Stimulated activated CD8-positive, alpha-beta memory T cell treated with anti-CD3 and anti-CD28 coated beads, Interleukin-12 subunit alpha, Interleukin-12 subunit beta, amount 100 ng/mL, for 24 hours (primary cell): Measurements from ENCODE around the gene FAM13B.
"Not testable (repeated sequence)": the region's sequence is repeated elsewhere in the genome, so short reads cannot be mapped to it uniquely, and the experiment has no call there.

ENCODE experiments used
- DNase-seq: peaks from one replicate; pipeline ENCODE4 v3.0.0-alpha.2; 2020; ENCODE audit errors: extremely low read depth

FAM13B gene

DNA sequence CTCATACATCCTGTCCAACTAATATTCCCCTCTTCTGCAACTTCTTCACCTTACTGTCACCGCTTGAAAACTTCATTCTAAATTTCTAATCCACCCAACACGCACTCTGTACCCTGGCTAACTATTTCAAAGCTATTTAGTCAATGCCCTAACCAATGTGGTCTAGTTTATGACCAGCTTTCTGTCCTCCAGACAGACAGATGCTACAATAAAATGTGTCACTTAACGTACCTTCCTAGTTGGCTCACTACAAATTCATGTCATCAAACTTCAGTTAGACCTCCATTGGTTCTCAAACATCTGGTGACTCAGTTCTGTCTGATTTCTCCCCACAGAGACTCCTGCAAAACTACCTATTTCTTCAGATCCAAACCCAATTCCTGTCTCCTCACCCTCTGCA is 57.7 kb downstream of the FAM13B start:
- DNase-seq, result no peak

DNA sequence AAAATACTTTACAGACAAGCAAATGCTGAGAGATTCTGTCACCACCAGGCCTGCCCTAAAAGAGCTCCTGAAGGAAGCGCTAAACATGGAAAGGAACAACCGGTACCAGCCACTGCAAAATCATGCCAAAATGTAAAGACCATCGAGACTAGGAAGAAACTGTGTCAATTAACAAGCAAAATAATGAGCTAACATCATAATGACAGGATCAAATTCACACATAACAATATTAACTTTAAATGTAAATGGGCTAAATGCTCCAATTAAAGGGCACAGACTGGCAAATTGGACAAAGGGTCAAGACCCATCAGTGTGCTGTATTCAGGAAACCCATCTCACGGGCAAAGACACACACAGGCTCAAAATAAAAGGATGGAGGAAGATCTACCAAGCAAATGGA is 62.5 kb downstream of the FAM13B start:
- DNase-seq, result not testable (repeated sequence)

DNA sequence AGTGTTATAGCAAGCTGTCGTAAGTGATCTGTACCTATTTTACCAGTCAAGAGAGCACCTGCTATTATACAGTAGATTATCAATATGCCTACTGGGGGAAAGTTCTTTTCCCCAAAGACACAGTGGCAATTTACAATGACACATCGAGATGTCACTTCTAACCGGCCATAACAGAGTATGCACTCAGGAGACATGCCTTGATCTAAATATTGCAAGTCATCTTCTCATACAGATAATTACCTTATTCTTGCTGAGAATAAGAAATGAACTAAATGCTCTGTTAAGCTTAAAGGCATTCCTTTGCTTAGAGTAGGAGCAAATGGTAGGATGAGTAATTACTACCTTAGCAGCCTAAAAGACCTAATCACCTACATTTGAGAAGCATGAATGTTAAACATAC is 72.1 kb downstream of the FAM13B start:
- DNase-seq, result no peak

DNA sequence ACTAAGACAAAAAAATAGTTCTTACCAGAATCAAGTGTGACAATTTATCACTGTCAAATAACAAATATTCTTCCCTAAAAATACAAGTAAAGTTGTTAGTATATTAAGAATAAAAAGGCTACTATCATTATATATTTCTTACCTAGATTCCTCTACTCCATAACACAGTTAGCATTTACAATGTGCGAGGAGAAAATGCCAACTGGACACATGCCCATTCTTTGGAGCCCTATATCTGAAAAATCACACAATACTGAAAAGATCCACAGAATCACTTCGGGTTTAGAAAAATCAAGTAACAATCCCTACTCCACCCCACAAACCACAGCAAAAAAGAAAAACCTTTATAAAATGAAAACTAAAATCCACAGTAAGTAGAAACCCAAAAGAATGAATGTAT is 72.7 kb downstream of the FAM13B start:
- DNase-seq, result no peak

DNA sequence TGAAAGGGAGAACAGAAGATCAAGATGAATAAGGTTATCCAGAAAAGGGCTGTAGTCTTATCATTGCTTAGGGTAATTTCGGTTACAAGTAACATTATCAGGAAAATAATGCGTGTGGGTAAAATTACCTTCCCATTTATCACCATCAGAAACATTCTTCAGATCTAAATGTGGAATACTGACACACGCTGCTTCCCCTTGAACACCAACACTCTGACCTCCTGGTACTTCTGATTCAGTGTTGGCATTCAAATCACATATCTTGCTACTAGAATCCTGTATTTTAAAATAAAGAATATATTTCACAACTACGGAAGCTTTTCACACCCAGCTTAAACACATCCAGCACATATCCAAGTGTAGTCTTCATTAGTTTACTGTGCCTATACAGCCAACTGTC is 73.4 kb downstream of the FAM13B start:
- no peak for DNase-seq

DNA sequence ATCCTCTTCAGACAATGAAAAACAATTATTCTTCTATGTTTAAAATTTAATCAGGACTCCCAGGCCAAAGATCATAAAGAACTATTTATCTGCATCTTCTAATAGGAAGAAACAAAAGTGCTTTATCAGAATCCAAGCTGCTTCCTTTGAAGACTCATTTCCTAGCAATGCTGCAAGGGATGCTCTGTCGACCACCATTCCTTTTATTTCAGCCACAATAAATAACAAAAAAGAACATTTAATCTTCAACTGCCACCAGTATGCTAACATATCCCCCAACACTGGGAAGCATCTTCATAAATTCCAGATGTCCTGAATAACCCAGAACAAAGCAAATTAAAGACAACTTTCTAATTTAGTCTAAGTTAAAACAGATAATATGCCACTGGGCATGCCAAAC is 74.9 kb downstream of the FAM13B start:
- DNase-seq, result no peak

DNA sequence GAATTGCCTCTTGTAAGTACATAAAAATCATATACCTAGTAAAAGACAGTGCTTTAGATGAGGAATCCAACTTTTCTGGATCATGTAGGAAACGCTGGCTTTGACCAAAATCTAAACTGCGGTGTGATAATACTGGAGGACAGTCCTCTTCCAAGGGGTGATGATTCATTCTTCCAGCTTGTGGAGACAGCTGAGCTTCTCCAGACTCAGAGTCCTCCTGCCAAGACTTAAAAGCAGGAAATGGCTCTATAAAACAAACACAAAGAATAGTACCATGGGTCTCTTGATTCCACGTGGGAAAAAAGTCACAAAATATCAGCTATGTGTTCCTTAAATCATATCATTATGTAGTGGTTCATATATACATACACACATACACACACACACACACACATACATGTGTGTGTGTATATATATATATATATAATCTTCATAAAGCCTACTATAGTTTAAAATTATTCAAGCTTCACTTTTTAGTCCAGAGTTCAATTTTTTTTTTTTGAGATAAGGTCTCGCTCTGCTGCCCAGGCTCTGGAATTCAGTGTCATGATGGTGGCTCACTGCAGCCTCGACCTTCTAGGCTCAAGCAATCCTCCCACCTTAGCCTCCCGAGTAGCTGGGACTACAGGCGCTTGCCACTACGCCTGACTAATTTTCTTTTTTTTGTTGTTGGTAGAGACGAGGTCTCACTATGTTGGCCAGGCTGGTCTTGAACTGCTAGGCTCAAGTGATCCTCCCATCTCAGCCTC is 78.6 kb downstream of the FAM13B start:
- DNase-seq, result no peak

DNA sequence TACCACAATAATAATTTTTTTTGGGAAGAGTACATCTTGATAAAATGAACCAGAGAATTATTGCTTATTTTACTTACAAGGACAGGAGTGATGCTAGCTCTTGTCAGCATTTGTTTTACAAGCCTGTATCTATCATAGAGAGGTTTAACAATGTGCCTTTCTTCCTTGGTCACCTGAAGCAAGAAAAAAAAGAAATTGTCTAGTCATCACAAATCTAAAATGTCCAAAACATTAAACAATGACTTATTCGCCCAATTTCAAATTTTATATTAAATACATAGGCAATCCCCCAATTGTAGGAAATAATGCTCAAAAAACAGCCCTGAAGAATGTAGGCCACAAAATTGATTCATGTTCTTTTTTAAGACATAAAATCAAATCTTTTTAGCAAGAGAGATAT is 87.1 kb downstream of the FAM13B start:
- DNase-seq, result no peak

DNA sequence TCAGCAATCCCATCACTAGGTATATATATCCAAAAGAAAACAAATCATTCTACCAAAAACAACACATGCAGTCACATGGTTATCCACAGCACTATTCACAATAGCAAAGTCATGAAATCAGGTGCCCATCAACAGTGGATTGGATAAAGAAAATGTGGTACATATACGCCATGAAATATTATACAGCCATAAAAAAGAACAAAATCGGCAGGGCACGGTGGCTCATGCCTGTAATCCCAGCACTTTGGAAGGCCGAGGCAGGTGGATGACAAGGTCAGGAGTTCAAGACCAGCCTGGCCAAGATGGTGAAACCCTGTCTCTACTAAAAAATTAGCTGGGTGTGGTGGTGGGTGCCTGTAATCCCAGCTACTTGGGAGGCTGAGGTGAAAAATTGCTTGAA is 88.6 kb downstream of the FAM13B start:
- not testable (repeated sequence) for DNase-seq

DNA sequence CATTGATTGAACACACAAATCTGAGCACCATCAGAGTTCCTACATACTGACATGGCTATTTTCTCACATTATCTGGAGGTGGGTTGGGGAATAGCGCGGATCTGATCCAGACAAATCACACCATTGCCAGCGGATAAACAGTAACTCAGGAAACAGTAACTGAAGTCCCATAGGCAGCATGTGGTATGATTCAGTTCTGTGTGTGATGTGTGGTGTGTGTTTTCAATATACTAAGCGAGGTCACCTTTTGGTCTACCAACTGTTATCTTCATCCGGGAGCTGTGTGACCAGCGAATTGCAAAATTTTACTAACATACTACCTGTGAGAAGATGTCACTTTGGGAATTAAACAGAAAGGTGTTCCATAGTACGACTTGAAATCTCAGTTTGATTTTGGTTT is 93.5 kb downstream of the FAM13B start:
- DNase-seq, result no peak

DNA sequence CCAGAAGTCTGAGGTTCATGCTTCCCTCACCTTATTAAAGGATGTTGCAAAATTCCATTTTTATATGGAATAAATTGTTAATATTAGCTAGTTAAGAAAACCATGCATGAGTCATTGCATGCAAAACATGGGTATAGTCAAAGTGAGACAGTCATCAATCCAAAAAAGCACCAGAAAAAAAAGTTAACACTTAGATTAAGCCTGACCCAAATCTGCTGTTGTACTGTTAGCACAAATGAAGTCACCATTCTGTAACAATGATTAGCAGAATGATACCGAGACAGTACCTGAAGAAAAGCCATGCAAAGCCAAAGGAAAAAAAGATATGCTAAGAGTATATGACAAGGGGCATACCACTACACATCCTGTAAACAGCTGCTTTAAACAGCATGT is 94.1 kb downstream of the FAM13B start:
- DNase-seq, result no peak

DNA sequence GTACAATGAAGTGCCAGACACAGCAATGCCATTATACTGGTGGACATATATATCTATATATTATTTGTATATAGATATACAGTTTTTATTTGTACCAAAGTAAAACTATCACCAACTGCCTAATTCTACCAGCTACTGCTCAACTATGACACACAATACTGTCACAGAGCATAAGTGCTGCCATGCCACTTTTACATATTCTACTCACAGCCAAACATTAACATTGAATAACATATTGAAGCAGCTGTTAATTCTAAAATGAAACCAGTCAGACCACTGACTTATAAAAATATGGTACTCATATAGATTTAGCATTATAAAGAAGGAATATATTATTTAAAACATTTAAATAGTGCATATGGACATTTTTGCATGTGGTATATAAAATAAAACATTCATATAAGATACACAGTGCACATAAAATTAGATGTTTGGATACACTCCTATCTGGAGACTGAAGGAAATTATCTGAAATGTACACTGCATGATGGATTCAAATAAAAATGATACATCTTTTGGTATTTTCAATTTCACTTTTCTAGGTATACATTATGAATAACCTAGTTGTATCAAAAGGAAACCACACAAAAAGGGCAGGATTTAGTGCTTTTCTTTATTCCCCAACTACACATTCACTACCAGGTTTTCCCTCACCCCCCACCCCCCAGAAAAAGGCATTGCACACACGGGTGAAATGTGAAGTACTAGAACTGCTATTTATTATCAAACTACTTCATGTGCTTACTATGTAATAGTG is 94.7 kb downstream of the FAM13B start:
- DNase-seq, result no peak

DNA sequence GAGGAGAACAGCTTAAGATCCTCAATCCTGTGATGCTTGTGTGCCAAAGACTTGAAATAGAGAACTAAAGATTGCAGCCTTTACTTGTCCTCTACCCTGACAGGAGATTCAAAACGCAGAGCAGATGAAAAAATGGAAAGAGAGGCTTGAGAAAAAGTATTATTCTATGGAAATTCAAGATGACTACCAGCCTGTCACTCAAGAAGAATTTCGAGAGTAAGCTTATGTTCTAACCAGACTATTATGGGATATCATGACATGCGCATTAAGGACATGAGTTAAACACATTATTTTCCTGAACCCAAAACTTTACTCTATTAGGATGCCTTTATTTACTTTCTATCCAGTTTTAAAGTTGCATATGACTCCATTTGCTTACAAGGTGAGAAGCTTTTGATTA is 97.2 kb downstream of the FAM13B start:
- DNase-seq, result no peak

DNA sequence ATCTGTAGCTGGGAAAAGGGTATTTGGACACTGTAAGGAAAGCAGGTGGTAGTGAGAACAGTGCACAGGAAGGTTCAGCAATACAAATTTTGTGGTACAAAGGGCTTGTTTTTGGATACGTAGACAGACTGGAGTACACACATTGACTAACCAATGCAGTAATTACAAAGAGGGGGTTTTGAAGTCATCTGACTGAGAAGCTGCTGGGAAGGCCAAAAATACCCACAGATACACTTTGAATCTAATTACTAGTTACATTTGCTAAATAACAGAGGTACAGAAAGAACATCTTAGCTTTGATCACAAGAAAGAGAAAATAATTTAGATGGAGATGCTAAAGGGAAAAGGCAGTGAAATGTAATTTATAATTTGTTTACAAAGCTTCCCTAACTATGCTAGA is 97.7 kb downstream of the FAM13B start:
- DNase-seq, result no peak

DNA sequence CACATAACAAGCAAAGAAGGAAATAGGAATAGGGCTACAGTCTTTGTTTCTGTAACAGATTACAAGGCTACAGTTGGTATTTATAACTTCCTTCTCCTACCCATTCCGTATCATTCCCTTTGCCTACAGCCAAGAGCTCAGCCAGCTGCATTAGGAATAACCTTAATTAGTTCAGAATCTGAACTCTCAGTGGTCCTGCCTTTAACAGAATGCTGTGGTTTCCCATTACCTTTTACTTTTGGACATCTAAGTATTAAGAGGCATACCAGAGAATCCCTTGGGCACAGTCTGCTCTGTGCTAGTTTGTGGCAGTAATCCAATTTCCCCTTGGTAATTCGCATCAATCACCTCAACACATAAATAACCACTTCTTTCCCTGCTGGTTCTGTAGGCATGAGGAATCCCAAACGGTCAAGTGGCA is 99.4 kb downstream of the FAM13B start:
- DNase-seq, result no peak

DNA sequence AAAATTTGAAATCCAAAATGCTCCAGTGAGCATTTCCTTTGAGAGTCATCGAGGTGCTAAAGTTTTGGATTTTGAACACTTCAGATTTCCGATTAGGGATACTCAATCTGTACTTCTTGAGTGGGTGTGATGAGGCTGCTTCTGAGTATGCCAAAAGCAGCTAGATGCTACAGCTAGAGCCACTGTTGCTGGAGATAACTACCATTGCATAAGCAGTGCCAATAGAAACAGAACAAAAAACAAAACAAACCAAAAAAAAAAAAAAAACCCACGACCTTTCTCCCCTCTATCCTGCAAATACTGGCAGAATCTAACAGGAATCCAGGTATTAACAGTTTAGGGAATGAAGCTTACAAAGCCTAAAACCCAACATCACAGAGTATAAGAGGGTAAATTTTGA is 100.1 kb downstream of the FAM13B start:
- no peak for DNase-seq

DNA sequence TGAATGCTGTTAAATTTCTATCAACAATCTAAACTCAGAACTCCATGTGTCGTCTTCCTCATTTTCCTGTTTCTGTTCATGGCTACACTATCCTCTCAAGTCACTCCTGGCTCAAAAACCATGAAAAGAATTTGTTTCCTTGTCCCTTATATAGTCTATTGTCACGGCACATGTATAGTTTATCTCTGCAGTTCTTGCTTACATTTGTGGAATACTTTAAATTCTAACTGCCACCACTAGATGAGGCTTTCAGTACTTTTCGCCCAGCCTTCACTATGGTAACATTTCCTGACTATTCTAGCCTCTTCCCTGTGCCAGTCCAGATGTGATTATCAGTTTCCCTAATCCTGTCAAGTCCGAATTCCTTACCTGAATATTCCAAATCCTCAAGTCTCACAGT is 109.0 kb downstream of the FAM13B start:
- DNase-seq, result no peak

DNA sequence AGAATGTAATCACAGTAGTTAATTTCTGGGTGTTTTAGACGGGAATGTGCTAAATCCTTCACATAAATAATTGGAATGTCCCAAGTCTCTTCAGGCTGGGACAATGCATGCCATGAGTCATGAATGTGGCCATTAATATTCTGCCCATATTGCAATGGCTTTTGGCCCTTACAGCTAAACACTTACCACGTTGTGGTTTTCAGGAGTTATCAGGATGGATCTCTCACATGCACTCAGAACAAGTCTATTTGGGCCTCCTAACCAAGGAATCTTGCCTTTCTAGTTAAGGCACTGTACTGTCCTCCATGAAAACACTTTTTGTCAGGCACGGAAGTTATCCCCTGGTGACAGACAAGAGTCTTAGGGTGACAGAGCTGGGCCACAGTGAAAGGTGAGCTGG is 110.9 kb downstream of the FAM13B start:
- no peak for DNase-seq

DNA sequence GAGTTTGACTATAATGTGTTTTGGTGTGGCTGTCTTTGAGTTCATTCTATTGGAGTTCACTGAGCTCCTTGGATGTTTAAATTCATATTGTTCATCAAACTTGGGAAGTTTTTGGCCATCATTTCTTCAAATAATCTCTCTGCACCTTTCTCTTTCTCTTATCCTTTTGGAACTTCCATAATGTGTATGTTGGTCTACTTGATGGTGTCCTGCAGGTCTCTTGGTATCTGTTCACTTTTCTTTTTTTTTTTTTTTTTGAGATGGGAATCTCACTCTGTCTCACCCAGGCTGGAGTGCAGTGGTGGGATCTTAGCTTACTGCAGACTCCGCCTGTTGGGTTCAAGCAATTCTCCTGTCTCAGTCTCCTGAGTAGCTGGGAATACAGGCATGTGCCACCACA is 116.0 kb downstream of the FAM13B start:
- no peak for DNase-seq

DNA sequence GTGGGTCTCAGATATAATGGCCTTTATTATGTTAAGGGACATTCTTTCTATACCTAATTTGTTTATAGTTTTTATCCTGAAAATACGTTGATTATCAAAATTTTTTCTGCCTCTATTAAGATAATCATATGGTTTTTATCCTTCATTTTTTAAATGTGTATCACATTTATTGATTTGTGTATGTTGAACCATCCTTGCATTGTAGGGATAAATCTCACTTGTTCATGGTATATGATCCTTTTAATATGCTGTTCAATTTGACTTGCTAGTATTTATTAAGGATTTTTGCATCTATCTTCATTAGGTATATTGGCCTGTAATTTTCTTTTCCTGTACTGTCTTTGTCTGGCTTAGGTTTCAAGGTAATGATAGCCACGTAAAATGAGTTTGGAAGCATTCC is 118.1 kb downstream of the FAM13B start:
- DNase-seq, result no peak

DNA sequence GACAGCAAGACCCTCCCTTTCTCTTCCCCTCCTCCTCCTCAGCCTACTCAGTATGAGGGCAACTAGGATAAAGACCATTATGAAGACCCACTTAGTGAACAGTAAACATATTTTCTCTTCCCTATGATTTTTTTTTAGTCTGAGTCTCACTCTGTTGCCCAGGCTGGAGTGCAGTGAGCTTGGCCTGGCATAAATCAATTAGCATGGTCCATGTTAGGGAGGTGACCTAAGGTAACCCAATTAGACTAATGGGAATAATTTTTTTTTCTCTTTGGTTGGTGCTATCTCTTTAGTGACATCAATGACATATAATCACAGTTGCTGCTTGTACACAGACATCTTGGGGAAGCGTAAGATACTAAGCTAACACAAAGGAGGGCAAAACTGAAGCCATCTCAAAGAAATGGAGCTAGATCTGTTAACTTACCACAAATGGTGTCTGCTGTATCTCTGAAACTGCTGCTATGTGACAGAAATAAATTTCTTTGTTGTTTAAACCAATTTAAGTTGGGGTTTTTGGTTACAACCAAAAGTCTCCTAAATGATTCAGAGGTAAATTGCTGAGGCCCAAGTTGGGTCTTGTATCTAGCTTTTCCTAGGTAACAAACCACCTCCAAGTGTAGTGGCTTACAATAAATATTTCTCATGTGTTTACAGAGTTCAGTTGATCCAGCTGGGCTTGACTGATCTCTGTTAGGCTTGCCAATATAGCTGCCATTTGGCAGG is 130.3 kb downstream of the FAM13B start:
- DNase-seq, result no peak

DNA sequence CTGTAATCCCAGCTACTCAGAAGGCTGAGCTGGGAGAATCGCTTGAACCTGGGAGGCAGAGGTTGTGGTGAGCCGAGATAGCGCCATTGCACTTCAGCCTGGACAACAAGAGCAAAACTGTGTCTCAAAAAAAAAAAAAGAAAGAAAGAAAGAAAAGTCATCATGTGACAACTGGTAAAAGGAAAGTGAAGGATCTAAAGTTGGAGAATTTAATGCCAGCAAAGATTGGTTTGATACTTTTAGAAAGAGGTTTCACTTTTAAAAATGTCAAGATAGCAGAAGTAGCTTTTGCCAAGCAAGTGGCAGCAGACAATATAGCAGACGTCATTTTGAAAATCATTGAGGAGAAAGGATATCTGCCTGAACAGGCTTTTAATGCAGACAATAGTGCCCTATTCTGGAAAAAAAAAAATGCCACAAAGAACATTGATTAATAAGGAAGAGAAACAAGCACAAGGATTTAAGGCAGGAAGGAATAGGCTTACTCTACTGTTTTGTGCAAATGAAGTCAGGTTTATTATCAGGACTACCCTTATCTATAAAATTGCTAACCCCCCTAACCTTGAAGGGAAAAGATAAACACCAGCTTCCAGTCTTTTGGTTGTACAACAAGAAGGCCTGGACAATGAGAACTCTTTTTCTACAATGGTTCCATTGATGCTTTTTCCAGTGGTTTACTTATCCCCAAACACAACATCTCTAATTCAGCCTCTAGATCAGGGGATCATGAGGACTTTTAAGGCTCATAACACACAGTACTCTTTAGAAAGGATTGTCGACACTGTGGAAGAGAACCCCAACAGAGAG is 131.7 kb downstream of the FAM13B start:
- no peak for DNase-seq
